Stimulated activated CD8-positive, alpha-beta memory T cell treated with anti-CD3 and anti-CD28 coated beads, Interleukin-15, amount 100 ng/mL, for 24 hours (primary cell): Measurements from ENCODE around the gene C12orf56.
"Not testable (repeated sequence)": the region's sequence is repeated elsewhere in the genome, so short reads cannot be mapped to it uniquely, and the experiment has no call there.

Experiments
- DNase-seq: peaks from one replicate; pipeline ENCODE4 v3.0.0-alpha.2; 2020; ENCODE audit warnings: low read depth

C12orf56 gene

DNA sequence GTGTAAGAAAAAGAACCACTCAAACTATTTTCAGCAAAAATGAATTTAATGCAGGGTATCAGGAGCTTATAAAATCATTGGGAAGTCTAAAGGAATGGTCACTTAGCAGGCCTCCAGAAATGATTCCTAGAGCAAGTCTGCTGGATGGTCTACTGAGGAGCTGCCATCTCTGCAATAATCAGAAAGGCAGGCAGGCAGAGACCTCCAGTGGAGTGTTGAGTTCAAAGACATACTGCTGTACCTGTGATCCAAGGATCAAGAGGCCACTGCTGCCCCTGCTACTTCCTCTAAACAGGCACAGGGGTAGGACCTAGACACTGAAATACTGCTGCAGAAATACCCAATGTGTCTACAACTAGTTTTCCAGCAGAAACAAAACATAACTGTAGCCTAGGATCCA is 154.0 kb downstream of the C12orf56 start:
- no peak for DNase-seq

DNA sequence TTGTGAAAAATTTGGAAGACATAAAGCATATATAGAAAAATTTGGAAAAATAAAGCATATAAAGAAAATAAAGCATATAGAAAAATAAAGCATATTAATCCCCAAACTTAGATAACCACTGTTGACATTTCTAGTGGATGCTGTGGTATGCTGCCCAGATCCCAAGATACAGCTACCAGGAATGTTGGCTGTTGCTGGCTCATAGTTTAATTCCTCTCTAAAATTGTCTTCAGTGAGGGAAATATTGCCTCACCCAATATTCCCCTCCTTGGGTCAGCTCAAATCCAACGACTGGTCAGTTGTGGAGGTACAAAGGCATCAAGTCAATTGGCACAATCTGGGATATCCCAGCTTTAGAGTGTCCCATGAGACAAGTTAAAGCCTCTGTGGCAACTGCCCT is 158.4 kb downstream of the C12orf56 start:
- no peak for DNase-seq

DNA sequence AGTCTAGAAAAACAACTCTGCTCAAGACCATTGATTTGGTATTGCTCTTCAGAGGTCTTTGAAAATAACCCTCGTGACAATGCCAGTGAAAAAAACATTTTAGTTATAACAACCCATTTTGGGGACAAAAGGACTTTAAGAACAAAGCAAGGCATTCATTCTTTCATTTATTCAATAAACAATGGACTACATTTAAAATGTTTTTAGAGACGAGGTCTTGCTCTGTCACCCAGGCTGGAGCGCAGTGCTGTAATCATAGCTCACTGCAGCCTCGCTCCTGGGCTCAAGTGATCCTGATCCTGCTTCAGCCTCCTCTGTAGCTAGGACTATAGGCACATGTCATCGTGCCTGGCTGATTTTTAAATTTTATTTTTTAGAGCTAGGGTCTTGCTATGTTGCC is 160.8 kb downstream of the C12orf56 start:
- no peak for DNase-seq

DNA sequence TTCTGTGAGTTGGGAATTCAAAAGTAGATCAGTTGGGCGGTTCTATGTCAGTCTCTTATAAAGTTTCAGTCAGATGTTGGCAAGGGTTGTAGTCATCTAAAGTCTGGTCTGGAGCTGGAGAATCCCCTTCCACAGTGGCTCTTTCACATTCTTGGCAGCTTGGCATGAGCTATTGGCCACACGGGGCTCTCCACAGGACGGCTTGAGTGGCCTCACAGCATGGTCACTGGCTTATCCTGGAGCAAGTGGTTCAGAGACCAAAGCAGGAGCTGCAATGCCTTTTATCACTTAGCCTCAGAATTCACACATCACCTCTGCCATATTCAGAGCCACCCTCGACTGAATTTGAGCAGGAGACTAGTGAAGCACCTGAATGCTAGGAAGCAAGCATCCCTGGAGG is 161.3 kb downstream of the C12orf56 start:
- no peak for DNase-seq

DNA sequence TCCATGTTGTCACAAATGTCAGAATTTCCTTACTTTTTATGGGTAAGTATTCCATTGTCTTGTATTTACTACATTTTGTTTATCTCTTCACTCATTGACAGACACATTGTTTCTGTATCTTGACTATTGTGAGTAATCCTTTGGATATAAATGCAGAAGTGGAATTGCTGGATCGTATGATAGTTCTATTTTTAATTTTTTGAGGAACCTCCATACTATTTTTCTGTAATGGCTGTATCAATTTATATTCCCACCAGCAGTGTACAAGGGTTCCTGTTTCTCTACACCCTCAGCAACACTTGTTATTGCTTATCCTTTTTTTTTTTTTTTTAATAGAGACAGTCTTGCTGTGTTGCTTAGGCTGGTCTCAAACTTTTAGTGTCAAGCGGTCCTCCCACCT is 164.9 kb downstream of the C12orf56 start:
- DNase-seq: no peak

DNA sequence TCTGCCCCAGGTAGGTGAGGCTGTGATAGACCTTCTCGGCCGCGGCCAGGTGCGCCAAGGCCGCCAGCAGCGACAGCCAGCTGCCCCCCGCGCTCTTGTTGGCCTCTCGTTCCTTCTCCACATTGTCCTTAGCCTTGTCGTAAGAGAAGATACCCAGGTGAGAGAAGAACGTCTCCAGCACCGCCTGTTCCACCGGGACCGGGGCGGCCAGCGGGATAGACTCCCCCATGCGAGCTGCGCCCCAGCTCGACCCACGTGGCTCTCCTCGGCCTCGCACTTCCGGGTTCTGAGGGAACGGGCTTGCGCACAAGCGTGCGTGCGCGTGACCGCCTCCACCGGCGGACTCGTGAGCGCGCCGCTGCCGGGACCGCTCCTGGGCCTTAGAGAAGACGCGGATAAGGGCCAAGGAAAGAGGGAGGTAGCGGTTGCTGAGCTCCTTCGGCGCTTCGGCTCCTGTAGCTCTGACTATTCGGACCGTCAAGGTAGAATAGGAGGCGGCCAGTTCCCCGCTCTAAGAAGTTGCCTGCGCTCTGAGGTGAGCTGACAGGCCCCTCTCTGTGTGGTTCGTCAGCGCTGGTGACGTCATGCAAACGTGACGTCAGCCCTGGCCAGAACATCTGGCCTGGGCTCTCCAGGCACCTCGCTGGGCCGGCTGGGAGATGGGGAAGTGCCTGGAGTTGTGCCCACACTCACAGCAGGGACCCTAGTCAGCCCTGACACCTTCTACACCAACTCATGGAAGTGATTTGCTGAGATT is 168.4 kb downstream of the C12orf56 start, which contains the start of gene KICS2:
KICS2 (minus strand) TSS at position 288 of the 757 bp plus-strand sequence; CDS start at position 229, 59 bp downstream.
- DNase-seq: peak; percentile 74

DNA sequence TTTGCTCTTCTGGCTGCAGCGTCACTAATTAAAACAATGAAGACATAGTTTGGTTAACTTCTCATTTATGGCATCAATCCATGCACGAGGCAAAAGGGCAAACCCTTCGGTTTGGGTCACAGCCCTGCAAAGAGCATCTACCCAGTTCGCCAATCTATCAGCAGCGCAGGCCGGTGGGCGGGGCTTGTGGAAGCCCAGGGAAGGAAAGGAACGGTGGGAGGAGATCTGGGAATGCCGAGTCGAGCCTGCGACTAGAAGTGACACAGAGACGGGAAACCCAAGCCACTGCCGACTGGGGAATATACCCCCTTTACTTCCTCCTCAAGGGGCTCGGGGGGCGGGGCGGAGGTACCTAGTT is 168.9 kb downstream of the C12orf56 start:
- peak; percentile 25 for DNase-seq

DNA sequence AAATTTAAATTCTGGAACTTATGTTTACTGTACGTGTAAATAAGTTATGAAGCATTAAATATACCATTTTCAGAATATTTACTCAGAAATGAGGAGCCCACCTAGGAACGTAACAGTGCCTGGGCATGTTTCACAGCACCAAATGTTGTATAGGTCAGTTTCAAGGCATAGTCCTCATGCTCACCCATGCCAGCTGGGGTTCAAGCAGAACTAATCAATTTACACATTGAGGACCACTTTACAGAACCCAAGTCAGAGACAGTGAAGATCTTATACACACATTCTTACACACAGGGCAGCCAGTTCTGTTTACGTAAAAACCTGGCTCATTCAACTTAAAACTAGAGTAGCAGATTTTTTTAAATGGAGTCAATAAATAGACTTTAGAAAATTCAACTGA is 170.5 kb downstream of the C12orf56 start:
- DNase-seq: no peak

DNA sequence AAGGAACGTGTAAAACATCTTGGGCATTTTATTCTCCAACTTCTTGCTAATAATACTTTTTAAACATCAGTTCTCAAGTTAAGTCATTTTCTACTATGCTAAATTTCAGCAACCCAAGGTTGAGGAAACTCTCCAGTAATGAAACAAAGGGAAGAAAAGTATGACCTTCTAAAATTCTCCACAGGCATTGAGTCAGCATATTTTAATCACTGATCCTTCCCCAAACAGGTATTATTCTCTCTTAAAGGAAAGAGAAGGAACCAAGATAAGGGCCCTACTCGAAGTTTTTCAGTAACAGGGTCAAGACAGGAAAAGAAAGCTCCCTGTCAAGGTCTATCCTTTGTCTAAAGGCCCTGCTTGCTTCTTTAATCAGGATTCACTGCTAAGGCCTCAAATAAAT is 171.4 kb downstream of the C12orf56 start:
- no peak for DNase-seq

DNA sequence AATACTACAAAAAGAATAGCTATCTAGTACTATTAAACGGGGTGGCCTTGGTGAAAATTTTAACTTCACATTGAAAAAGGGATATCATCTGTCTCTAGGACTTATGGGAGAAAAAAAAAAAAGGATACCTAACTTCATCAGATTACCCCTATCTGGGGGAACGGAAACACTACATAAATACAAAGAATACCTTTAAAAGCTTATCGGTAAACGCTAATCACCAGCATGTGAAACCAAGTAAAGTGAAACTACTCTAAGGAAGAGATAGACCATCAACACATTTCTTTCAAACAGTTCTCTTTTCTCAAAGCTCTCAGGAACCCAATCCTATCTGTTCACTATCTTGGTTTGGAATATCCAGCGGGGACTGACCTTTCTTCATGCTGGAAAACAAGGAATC is 172.0 kb downstream of the C12orf56 start:
- DNase-seq: no peak

DNA sequence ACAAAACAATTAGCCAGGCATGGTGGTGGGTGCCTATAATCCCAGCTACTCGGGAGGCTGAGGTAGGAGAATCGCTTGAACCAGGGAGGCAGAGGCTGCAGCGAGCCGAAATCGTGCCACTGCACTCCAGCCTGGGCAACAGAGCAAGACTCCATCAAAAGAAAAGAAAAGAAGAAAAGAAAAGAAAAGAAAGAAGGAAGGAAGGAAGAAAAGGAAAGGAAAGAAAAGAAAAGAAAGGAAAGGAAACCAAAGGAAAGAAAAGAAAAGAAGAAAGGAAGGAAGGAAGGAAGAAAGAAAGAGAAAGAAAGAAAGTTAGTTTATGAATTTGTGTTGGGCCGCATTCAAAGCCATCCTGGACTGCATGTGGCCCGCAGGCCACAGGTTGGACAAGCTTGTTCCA is 172.9 kb downstream of the C12orf56 start:
- not testable (repeated sequence) for DNase-seq

DNA sequence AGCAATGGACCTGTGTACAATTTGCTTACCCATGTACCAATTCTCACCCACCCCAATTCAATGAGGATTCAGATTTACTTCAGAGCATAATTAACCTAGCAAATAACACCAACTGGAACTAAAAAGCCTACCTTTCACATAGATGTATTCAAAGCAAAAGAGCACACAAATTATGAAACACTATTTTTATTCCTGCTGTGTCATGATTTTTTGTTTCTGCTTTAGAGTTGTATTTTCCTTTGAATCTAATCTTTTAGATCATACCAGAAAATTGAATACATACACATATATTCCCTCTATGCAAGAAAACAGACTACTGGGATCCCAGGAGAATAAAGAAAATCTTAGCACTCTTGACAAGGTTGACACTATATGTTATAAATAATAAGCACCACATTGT is 174.3 kb downstream of the C12orf56 start:
- DNase-seq: no peak
